OCI-LY7 (cell line): ENCODE data around the gene CDR2L. TPM values are rescaled to one million over a fixed set of nuclear protein-coding genes. Genes with fewer than 3 reads are reported as not detected.
A peak's percentile ranks its signal among the peaks of the same experiment; 100 is the strongest.

Experiments
- BruUV-seq: library from RNA; stranded (reverse); fragments of 400-500 nt; replicated peaks from 2 replicates; lab custom pipeline; 2021; lab: Mats Ljungman, UMichigan
- CTCF ChIA-PET: fragments of 300-600 bp; sonication (Branson Sonifier 250); formaldehyde crosslinking; loops from one replicate; lab custom pipeline; 2022; ENCODE audit warnings: antibody characterized with exemption; ENCODE audit not compliant: unreplicated experiment; lab: Charles Lee
- POLR2A ChIA-PET: fragments of 300-600 bp; sonication (Branson Sonifier 250); formaldehyde crosslinking; loops from one replicate; lab custom pipeline; 2022; ENCODE audit warnings: antibody characterized with exemption; lab: Charles Lee
- DNase-seq: peaks from one replicate; pipeline ENCODE4 v3.0.0-alpha.2; 2015; ENCODE audit warnings: low spot score
- H2AFZ ChIP-seq: fragments of 200-600 bp; sonication (generic), shearing (Covaris generic); 2 replicates; pipeline ENCODE4 v1.6.1; 2014; ENCODE audit warnings: mild to moderate bottlenecking, antibody characterized with exemption, low read length, moderate library complexity
- H3K27ac ChIP-seq: fragments of 200-600 bp; sonication (generic); 2 replicates; pipeline ENCODE4 v1.5.1; 2014; ENCODE audit warnings: mixed run types, low read depth, mild to moderate bottlenecking, moderate library complexity, low read length, inconsistent platforms; ENCODE audit not compliant: poor library complexity, severe bottlenecking
- H3K36me3 ChIP-seq: fragments of 200-600 bp; sonication (generic); 2 replicates; pipeline ENCODE4 v1.6.1; 2014; ENCODE audit warnings: mild to moderate bottlenecking, antibody characterized with exemption, low read length, moderate library complexity, mixed read lengths; ENCODE audit not compliant: insufficient read depth
- H3K4me1 ChIP-seq: fragments of 200-600 bp; sonication (generic); 2 replicates; pipeline ENCODE4 v1.5.1; 2014; ENCODE audit warnings: mild to moderate bottlenecking, low read length; ENCODE audit not compliant: insufficient read depth, poor library complexity, severe bottlenecking
- H3K4me2 ChIP-seq: fragments of 200-600 bp; sonication (generic); 2 replicates; pipeline ENCODE4 v1.6.1; 2014; ENCODE audit warnings: mild to moderate bottlenecking, low read length
- H3K4me3 ChIP-seq: fragments of 200-600 bp; sonication (generic); 2 replicates; pipeline ENCODE4 v1.5.1; 2014; ENCODE audit warnings: mild to moderate bottlenecking, low read depth, low read length; ENCODE audit not compliant: poor library complexity, severe bottlenecking
- H3K79me2 ChIP-seq: fragments of 200-600 bp; sonication (generic); 2 replicates; pipeline ENCODE4 v1.6.1; 2016; ENCODE audit warnings: low read depth, mild to moderate bottlenecking, low read length, moderate library complexity, mixed read lengths; ENCODE audit not compliant: insufficient read depth
- H3K9me2 ChIP-seq: fragments of 200-600 bp; sonication (generic); 2 replicates; pipeline ENCODE4 v1.6.1; 2016; ENCODE audit warnings: mild to moderate bottlenecking, low read length, mixed read lengths; ENCODE audit not compliant: insufficient read depth
- H3K9me3 ChIP-seq: fragments of 200-600 bp; sonication (generic); 2 replicates; pipeline ENCODE4 v1.6.1; 2014; ENCODE audit warnings: mild to moderate bottlenecking, mixed run types, low read length, mixed read lengths
- H4K20me1 ChIP-seq: fragments of 200-600 bp; sonication (generic); 2 replicates; pipeline ENCODE4 v1.6.1; 2014; ENCODE audit warnings: mild to moderate bottlenecking, antibody characterized with exemption, low read length, moderate library complexity, mixed read lengths; ENCODE audit not compliant: insufficient read depth
- CTCF ChIP-seq: fragments of 200-600 bp; sonication (generic); conservative IDR thresholded peaks from 2 replicates; pipeline ENCODE4 v1.5.1; 2014; ENCODE audit warnings: mild to moderate bottlenecking, antibody characterized with exemption, low read length, moderate library complexity, mixed read lengths
- EZH2phosphoT487 ChIP-seq: fragments of 200-600 bp; sonication (generic); IDR thresholded peaks from 2 replicates; pipeline ENCODE4 v1.6.1; 2018; ENCODE audit warnings: low read depth, borderline replicate concordance, mild to moderate bottlenecking, mixed run types, antibody characterized with exemption, low read length, moderate library complexity, mixed read lengths
- intact Hi-C: fragments of 100-400 bp; cut with micrococcal nuclease; formaldehyde crosslinking; loops from one replicate; pipeline ENCODE4 v1.10.0; 2022; ENCODE audit not compliant: unreplicated experiment
- total RNA-seq, 2 experiments: library from RNA; depleted of rRNA in 1 of 2; stranded (reverse); fragments of >200 nt in 1 of 2; shearing (Covaris generic) in 1 of 2; gene quantifications; 2 replicates each; pipeline ENCODE4 v1.2.3, GENCODE V29; 2014 to 2022

Gene CDR2L
- total RNA-seq, 2 experiments from 2014 or later = 0.49 to 0.79 TPM

GRCh38 chr17:75013092-75013559 is 25.7 kb downstream of the CDR2L start:
- peak overlapping the region; percentile 54 for H3K27ac ChIP-seq
- intact Hi-C loops = loop anchor here (1.0 to 5.0 kb wide), 2 partner anchors 34 to 94 kb away; partner anchors contain the start of genes ARMC7 and KCTD2
- H4K20me1 ChIP-seq = no peaks in the 10 kb centered on the region
- peaks cover 16% of the 10 kb centered on the region for H3K4me1 ChIP-seq
- H2AFZ ChIP-seq = peak overlapping the region; percentile 90; the same call in 1 of the 2 replicates
- peak overlapping the region; percentile 73 for H3K4me3 ChIP-seq
- TF ChIP-seq EZH2phosphoT487 (no peak), CTCF (no peak)
- H3K4me2 ChIP-seq = peak overlapping the region; percentile 86
- CTCF ChIA-PET = interaction anchor here (0.7 to 3.2 kb wide), 9 partner anchors 11 to 192 kb away, joined by 3 to 26 read pairs (median 3); partner anchors contain the start of genes ATP5PD and KCTD2
- no peaks in the 10 kb centered on the region for H3K9me2 ChIP-seq
- POLR2A ChIA-PET = interaction anchor here (0.6 to 3.4 kb wide), 24 partner anchors 9 to 529 kb away, joined by 3 to 27 read pairs (median 5); partner anchors contain the start of genes ATP5PD, FDXR, HID1 and KCTD2
- no peaks in the 10 kb centered on the region for H3K9me3 ChIP-seq
- BruUV-seq = no TSS peak
- no peak for DNase-seq
- H3K79me2 ChIP-seq = peaks cover 21% of the 10 kb centered on the region
- H3K36me3 ChIP-seq = peaks cover 20% of the 10 kb centered on the region

GRCh38 chr17:75019146-75019545 is 31.7 kb downstream of the CDR2L start:
- H3K36me3 ChIP-seq = peaks cover 75% of the 10 kb centered on the region
- no peaks in the 10 kb centered on the region for H3K4me1 ChIP-seq
- no peak for DNase-seq
- H3K27ac ChIP-seq = no peak overlapping the region
- no peak overlapping the region for H2AFZ ChIP-seq
- no peaks in the 10 kb centered on the region for H4K20me1 ChIP-seq
- ChIA-PET POLR2A (interaction anchor here (1.2 kb wide), 1 partner anchor 32 kb away, joined by 3 read pairs; the partner anchor contains the start of gene CDR2L), CTCF (no interaction called here)
- no peaks in the 10 kb centered on the region for H3K9me3 ChIP-seq
- H3K4me3 ChIP-seq = no peak overlapping the region
- no peak overlapping the region for H3K4me2 ChIP-seq
- peaks cover 8% of the 10 kb centered on the region for H3K79me2 ChIP-seq
- TF ChIP-seq EZH2phosphoT487 = no peak
- no peak for TF ChIP-seq CTCF
- BruUV-seq = no TSS peak
- intact Hi-C loops = no loop called here
- no peaks in the 10 kb centered on the region for H3K9me2 ChIP-seq

GRCh38 chr17:75019710-75020109 is 32.3 kb downstream of the CDR2L start:
- Histone ChIP-seq H3K27ac (no peak overlapping the region), H3K79me2 (peaks cover 3% of the 10 kb centered on the region), H3K4me1 (no peaks in the 10 kb centered on the region), H3K4me3 (no peak overlapping the region), H3K36me3 (peaks cover 80% of the 10 kb centered on the region), H3K9me3 (0 out of 2 replicates have a peak, but pooled peaks cover under 1% of the 10 kb centered on the region), H2AFZ (no peak overlapping the region), H3K4me2 (no peak overlapping the region), H4K20me1 (no peaks in the 10 kb centered on the region), H3K9me2 (no peaks in the 10 kb centered on the region)
- ChIA-PET CTCF (no interaction called here), POLR2A (interaction anchor here (0.6 to 1.2 kb wide), 2 partner anchors 10 to 32 kb away, joined by 3 read pairs; partner anchors contain the start of gene CDR2L)
- no peak for DNase-seq
- TF ChIP-seq EZH2phosphoT487 (no peak), CTCF (no peak)
- intact Hi-C loops = no loop called here
- no TSS peak for BruUV-seq
